OCI-LY7 (cell line): ENCODE results near the gene FGF18.

Experiments used
- CTCF ChIP-seq: fragments of 200-600 bp; sonication (generic); conservative IDR thresholded peaks from 2 replicates; pipeline ENCODE4 v1.5.1; 2014; ENCODE audit warnings: mild to moderate bottlenecking, antibody characterized with exemption, low read length, moderate library complexity, mixed read lengths
- EZH2phosphoT487 ChIP-seq: fragments of 200-600 bp; sonication (generic); IDR thresholded peaks from 2 replicates; pipeline ENCODE4 v1.6.1; 2018; ENCODE audit warnings: low read depth, borderline replicate concordance, mild to moderate bottlenecking, mixed run types, antibody characterized with exemption, low read length, moderate library complexity, mixed read lengths

- TF ChIP-seq CTCF = no peak
- no peak for TF ChIP-seq EZH2phosphoT487
Observed at GRCh38 chr5:171388816-171389168, 30.7 kb upstream of the FGF18 start.
